HEK293 (cell line): ENCODE measurements around the gene PCDH9.

ENCODE experiments used
- FEZF1 ChIP-seq: fragments of 450-650 bp; formaldehyde crosslinking; IDR thresholded peaks from 2 replicates; pipeline ENCODE4 v1.5.1; 2016; ENCODE audit warnings: missing biosample characterization, missing genetic modification characterization
- ZFP37 ChIP-seq: fragments of 450-650 bp; formaldehyde crosslinking; IDR thresholded peaks from 2 replicates; pipeline ENCODE4 v1.5.1; 2016; ENCODE audit warnings: missing biosample characterization, missing genetic modification characterization
- ZNF274 ChIP-seq, 2 experiments: fragments of 200-500 bp in 1 of 2; fragments of 450-650 bp in 1 of 2; sonication (Bioruptor generic) in 1 of 2; formaldehyde crosslinking in 1 of 2; IDR thresholded peaks; 2 replicates each; pipeline versions ENCODE4 v1.5.1 to v1.6.1; 2014 to 2016; ENCODE audit warnings: borderline replicate concordance in 1 of 2, inconsistent platforms in 1 of 2, low read length in 1 of 2, missing biosample characterization in 1 of 2, missing genetic modification characterization in 1 of 2
- ZNF510 ChIP-seq: fragments of 450-650 bp; formaldehyde crosslinking; IDR thresholded peaks from 2 replicates; pipeline ENCODE4 v1.5.1; 2018; ENCODE audit warnings: mild to moderate bottlenecking, missing genetic modification characterization, missing biosample characterization; ENCODE audit not compliant: insufficient replicate concordance
- ZNF707 ChIP-seq: fragments of 450-650 bp; formaldehyde crosslinking; IDR thresholded peaks from 2 replicates; pipeline ENCODE4 v1.5.1; 2016; ENCODE audit warnings: missing biosample characterization, missing genetic modification characterization
- ZNF785 ChIP-seq: fragments of 450-650 bp; formaldehyde crosslinking; IDR thresholded peaks from 2 replicates; pipeline ENCODE4 v1.5.1; 2016; ENCODE audit warnings: missing biosample characterization, missing genetic modification characterization
- ZNF843 ChIP-seq: fragments of 450-650 bp; formaldehyde crosslinking; IDR thresholded peaks from 2 replicates; pipeline ENCODE4 v1.5.1; 2016; ENCODE audit warnings: missing biosample characterization, missing genetic modification characterization
- TF ChIP-seq, protein P1 (sequence below): fragments of 450-650 bp; formaldehyde crosslinking; IDR thresholded peaks from 2 replicates; pipeline ENCODE4 v1.5.1; 2016; ENCODE audit warnings: missing biosample characterization, missing genetic modification characterization
- TF ChIP-seq, protein P2 (sequence below): fragments of 450-650 bp; formaldehyde crosslinking; IDR thresholded peaks from 2 replicates; pipeline ENCODE4 v1.5.1; 2016; ENCODE audit warnings: missing biosample characterization, missing genetic modification characterization
- TF ChIP-seq, protein P3 (sequence below): fragments of 450-650 bp; formaldehyde crosslinking; IDR thresholded peaks from 2 replicates; pipeline ENCODE4 v1.5.1; 2016; ENCODE audit warnings: missing biosample characterization, missing genetic modification characterization

DNA sequence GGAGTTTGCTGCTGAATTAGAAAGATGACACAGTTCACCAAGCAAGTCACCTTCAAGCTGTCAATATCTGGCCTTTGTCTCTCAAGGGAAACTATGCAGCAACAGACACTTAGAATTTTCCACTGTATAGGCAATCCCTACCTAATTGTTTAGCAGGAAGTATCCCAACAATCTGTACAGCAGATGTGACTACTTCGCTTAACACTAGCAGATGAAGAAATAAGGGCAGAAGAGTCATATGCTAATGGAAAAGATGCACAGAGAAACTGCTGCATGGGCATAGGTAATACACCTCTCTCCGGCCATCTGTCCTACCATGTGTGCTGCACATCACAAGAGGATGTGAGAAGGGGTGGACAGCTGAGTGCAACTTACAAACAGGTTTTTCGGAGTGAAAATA is 851.2 kb downstream of the PCDH9 start:
- TF ChIP-seq, protein P1, sequence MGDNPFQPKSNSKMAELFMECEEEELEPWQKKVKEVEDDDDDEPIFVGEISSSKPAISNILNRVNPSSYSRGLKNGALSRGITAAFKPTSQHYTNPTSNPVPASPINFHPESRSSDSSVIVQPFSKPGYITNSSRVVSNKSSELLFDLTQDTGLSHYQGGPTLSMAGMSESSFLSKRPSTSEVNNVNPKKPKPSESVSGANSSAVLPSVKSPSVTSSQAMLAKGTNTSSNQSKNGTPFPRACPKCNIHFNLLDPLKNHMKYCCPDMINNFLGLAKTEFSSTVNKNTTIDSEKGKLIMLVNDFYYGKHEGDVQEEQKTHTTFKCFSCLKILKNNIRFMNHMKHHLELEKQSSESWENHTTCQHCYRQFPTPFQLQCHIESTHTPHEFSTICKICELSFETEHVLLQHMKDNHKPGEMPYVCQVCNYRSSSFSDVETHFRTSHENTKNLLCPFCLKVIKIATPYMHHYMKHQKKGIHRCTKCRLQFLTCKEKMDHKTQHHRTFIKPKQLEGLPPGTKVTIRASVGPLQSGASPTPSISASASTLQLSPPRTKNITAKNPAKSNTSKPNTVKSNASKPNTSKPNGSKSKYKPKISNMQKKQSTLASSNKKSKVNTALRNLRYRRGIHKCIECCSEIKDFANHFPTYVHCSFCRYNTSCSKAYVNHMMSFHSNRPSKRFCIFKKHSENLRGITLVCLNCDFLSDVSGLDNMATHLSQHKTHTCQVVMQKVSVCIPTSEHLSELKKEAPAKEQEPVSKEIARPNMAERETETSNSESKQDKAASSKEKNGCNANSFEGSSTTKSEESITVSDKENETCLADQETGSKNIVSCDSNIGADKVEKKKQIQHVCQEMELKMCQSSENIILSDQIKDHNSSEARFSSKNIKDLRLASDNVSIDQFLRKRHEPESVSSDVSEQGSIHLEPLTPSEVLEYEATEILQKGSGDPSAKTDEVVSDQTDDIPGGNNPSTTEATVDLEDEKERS (tag by site-specific recombination): no peak
- TF ChIP-seq ZNF843 (tag by site-specific recombination) (no peak), ZNF510 (tag by site-specific recombination) (no peak), ZNF274 (IDR thresholded peaks at IDR 0.05; ENCODE audit: low read length) (no peak), ZNF274 (tag by site-specific recombination; IDR thresholded peaks at IDR 0.05; ENCODE audit: borderline replicate concordance) (no peak), ZNF707 (no peak), FEZF1 (tag by site-specific recombination) (no peak), ZNF785 (no peak), ZFP37 (no peak)
- TF ChIP-seq, protein P2, sequence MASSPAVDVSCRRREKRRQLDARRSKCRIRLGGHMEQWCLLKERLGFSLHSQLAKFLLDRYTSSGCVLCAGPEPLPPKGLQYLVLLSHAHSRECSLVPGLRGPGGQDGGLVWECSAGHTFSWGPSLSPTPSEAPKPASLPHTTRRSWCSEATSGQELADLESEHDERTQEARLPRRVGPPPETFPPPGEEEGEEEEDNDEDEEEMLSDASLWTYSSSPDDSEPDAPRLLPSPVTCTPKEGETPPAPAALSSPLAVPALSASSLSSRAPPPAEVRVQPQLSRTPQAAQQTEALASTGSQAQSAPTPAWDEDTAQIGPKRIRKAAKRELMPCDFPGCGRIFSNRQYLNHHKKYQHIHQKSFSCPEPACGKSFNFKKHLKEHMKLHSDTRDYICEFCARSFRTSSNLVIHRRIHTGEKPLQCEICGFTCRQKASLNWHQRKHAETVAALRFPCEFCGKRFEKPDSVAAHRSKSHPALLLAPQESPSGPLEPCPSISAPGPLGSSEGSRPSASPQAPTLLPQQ (tag by site-specific recombination): no peak
- TF ChIP-seq, protein P3, sequence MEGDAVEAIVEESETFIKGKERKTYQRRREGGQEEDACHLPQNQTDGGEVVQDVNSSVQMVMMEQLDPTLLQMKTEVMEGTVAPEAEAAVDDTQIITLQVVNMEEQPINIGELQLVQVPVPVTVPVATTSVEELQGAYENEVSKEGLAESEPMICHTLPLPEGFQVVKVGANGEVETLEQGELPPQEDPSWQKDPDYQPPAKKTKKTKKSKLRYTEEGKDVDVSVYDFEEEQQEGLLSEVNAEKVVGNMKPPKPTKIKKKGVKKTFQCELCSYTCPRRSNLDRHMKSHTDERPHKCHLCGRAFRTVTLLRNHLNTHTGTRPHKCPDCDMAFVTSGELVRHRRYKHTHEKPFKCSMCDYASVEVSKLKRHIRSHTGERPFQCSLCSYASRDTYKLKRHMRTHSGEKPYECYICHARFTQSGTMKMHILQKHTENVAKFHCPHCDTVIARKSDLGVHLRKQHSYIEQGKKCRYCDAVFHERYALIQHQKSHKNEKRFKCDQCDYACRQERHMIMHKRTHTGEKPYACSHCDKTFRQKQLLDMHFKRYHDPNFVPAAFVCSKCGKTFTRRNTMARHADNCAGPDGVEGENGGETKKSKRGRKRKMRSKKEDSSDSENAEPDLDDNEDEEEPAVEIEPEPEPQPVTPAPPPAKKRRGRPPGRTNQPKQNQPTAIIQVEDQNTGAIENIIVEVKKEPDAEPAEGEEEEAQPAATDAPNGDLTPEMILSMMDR (tag by site-specific recombination): no peak
